HG02981 (cell line): ENCODE data around the gene ADGRB3.

ENCODE experiments used
- ATAC-seq: cut with Tn5 transposase; IDR thresholded peaks from one replicate; pipeline ENCODE4 v1.9.1; 2021; ENCODE audit warnings: mild to moderate bottlenecking, moderate library complexity; ENCODE audit not compliant: unreplicated experiment

Gene ADGRB3

GRCh38 chr6:69018906-69019305, 383.8 kb downstream of the ADGRB3 start:
- no peak for ATAC-seq

- ATAC-seq, result no peak
Observed at GRCh38 chr6:69019832-69020231, 384.8 kb downstream of the ADGRB3 start.

GRCh38 chr6:69022993-69023392, 387.9 kb downstream of the ADGRB3 start:
- ATAC-seq, result no peak

- ATAC-seq, result no peak
Observed at GRCh38 chr6:69026243-69026642, 391.2 kb downstream of the ADGRB3 start.

GRCh38 chr6:69026715-69027114, 391.6 kb downstream of the ADGRB3 start:
- ATAC-seq, result no peak

GRCh38 chr6:69027861-69028260, 392.8 kb downstream of the ADGRB3 start:
- ATAC-seq, result no peak

GRCh38 chr6:69038841-69039240, 403.8 kb downstream of the ADGRB3 start:
- ATAC-seq, result no peak

- no peak for ATAC-seq
Observed at GRCh38 chr6:69042297-69042696, 407.2 kb downstream of the ADGRB3 start.

- no peak for ATAC-seq
Observed at GRCh38 chr6:69044534-69044933, 409.5 kb downstream of the ADGRB3 start.

- ATAC-seq, result no peak
Observed at GRCh38 chr6:69059413-69059812, 424.3 kb downstream of the ADGRB3 start.

GRCh38 chr6:69061066-69061465, 426.0 kb downstream of the ADGRB3 start:
- no peak for ATAC-seq

GRCh38 chr6:69063401-69063800, 428.3 kb downstream of the ADGRB3 start:
- ATAC-seq, result no peak

- ATAC-seq, result peak; percentile 57
Observed at GRCh38 chr6:69064226-69064625, 429.1 kb downstream of the ADGRB3 start.

GRCh38 chr6:69069881-69070280, 434.8 kb downstream of the ADGRB3 start:
- ATAC-seq, result no peak

GRCh38 chr6:69072796-69073195, 437.7 kb downstream of the ADGRB3 start:
- no peak for ATAC-seq

- no peak for ATAC-seq
Observed at GRCh38 chr6:69084746-69085335, 449.8 kb downstream of the ADGRB3 start.

- ATAC-seq, result no peak
Observed at GRCh38 chr6:69086689-69087088, 451.6 kb downstream of the ADGRB3 start.

- no peak for ATAC-seq
Observed at GRCh38 chr6:69089539-69089938, 454.5 kb downstream of the ADGRB3 start.

GRCh38 chr6:69090132-69090531, 455.1 kb downstream of the ADGRB3 start:
- ATAC-seq, result no peak

GRCh38 chr6:69096681-69097080, 461.6 kb downstream of the ADGRB3 start:
- no peak for ATAC-seq

GRCh38 chr6:69097948-69098347, 462.9 kb downstream of the ADGRB3 start:
- ATAC-seq, result no peak

- ATAC-seq, result no peak
Observed at GRCh38 chr6:69098910-69099309, 463.8 kb downstream of the ADGRB3 start.

- no peak for ATAC-seq
Observed at GRCh38 chr6:69100772-69101171, 465.7 kb downstream of the ADGRB3 start.
